Subcutaneous abdominal adipose tissue (tissue), 5 donors: ENCODE measurements around the gene IGSF23.
"Not testable (repeated sequence)": the region's sequence is repeated elsewhere in the genome, so short reads cannot be mapped to it uniquely, and the experiment has no call there.

Source experiments
- H3K27ac ChIP-seq: one replicate; pipeline ENCODE4 v1.7.0; 2013; ENCODE audit warnings: low read depth, mild to moderate bottlenecking, inconsistent platforms, low read length, moderate library complexity
- H3K27me3 ChIP-seq, 5 donors: one replicate each; pipeline ENCODE4 v1.7.0; 2013; ENCODE audit warnings: low read length in 5 of 5, inconsistent platforms in 1 of 5; ENCODE audit not compliant: control insufficient read depth in 5 of 5, insufficient read depth in 4 of 5
- H3K36me3 ChIP-seq, 5 donors: one replicate each; pipeline ENCODE4 v1.7.0; 2013; ENCODE audit warnings: low read length in 5 of 5; ENCODE audit not compliant: control insufficient read depth in 5 of 5, insufficient read depth in 5 of 5
- H3K4me1 ChIP-seq, 5 donors: one replicate each; pipeline ENCODE4 v1.7.0; 2013; ENCODE audit warnings: low read length in 5 of 5, mild to moderate bottlenecking in 3 of 5, moderate library complexity in 1 of 5; ENCODE audit not compliant: control insufficient read depth in 5 of 5, insufficient read depth in 5 of 5
- H3K4me3 ChIP-seq, 5 donors: one replicate each; pipeline ENCODE4 v1.7.0; 2013; ENCODE audit warnings: low read length in 5 of 5, low read depth in 1 of 5
- H3K9ac ChIP-seq, 5 donors: one replicate each; pipeline ENCODE4 v1.7.0; 2013; ENCODE audit warnings: low read length in 5 of 5, mild to moderate bottlenecking in 4 of 5, moderate library complexity in 3 of 5
- H3K9me3 ChIP-seq, 5 donors: one replicate each; pipeline ENCODE4 v1.7.0; 2013; ENCODE audit warnings: low read length in 5 of 5; ENCODE audit not compliant: control insufficient read depth in 5 of 5
- donor health status: healthy.
- donor health status: healthy.
- donor health status: healthy.
- donor health status: healthy.
- donor health status: healthy.

Gene IGSF23

DNA sequence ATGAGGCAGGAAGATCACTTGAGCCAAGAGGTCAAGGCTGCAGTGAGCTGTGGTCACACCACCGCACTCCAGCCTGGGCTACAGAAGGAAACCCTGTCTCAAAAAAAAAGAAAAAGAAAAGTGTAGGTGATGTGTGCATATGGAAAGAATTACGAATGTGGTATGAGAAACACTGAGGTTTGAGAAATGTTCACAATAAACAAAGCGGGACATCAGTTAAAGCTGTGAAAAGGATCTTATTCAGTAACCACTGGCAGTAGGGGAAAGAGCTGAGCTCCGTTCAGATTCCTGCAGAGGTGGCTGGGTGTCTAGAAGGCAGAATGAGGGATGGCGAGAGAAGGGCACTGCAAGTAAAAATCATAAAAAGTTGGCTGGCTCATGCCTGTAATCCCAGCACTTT lies 4.1 kb upstream of the IGSF23 start:
- Histone ChIP-seq H3K27ac (no peak overlapping the region), H3K36me3 (no peaks in the 10 kb centered on the region), H3K4me1 (peaks cover 3 to 26% (median 3%) of the 10 kb centered on the region in 5 donors), H3K9me3 (no peaks in the 10 kb centered on the region), H3K4me3 (no peak overlapping the region), H3K27me3 (peaks cover 0 to 5% (median 3%) of the 10 kb centered on the region in 5 donors), H3K9ac (no peak overlapping the region)

DNA sequence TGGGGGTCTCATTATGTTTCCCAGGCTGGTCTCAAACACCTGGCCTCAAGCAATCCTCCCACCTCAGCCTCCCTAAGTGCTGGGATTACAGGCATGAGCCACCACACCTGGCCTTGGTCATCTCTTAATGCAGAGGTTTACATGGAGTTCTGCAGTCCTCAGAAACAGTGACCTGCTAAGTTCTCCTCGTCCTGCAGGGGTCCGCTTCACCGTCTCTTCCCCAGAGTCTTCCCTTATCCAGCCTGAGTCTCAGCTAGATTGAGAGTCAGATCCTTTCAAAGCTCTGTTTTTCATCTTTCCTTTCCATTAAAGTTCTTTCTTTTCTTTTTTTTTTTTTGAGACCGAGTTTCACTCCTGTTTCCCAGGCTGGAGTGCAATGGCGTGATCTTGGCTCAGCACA lies 2.9 kb upstream of the IGSF23 start:
- H3K4me3 ChIP-seq, H3K36me3 ChIP-seq, H3K9ac ChIP-seq, H3K27me3 ChIP-seq, H3K27ac ChIP-seq, H3K9me3 ChIP-seq: not testable (repeated sequence)
- H3K4me1 ChIP-seq: peaks cover 3 to 23% (median 3%) of the 10 kb centered on the region in 5 donors

DNA sequence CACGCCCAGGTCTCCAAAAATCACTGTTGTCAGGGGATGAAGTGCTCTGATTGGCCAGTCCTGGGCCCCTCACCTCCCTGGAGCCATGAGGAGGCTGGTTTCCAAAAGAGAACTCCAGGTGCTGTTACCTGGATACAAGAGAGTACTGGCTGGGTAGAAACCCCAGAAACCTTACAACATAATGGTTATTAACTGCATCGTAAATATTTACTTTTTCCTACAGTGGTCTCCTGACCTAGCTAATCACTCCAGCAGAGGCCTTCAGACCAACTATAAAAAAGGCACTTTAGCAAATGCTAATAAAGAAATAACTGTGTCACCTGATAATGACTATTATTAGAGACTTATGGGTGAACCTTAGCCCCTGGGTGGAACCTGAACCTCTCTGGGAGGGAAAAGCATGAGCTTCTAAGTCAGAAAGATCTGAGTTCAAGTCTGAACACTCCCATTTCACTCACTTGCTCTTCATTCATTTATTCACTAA lies 1.5 kb upstream of the IGSF23 start:
- Histone ChIP-seq H3K36me3 (no peaks in the 10 kb centered on the region), H3K27me3 (peaks cover 0 to 5% (median 0%) of the 10 kb centered on the region in 5 donors), H3K9me3 (no peaks in the 10 kb centered on the region), H3K4me3 (no peak overlapping the region), H3K9ac (no peak overlapping the region), H3K4me1 (peaks cover 3 to 16% (median 3%) of the 10 kb centered on the region in 5 donors), H3K27ac (no peak overlapping the region)

DNA sequence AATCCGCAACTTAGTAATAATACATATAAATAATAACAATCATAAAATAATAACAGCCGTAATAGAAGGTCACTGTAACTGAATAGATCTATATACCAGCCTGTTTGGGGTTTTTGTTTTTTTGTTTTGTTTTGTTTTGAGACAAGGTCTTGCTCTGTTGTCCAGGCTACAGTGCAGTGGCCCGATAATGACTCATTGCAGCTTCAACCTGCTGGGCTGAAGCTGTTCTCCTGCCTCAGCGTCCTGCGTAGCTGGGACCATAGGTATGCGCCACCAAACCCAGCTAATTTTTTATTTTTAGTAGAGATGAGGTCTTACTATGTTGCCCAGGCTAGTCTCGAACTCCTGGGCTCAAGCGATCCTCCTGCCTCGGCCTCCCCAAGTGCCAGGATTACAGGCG lies 950 bp downstream of the IGSF23 start:
- H3K4me1 ChIP-seq: no peaks in the 10 kb centered on the region
- no peaks in the 10 kb centered on the region for H3K36me3 ChIP-seq
- no peak overlapping the region for H3K4me3 ChIP-seq
- no peaks in the 10 kb centered on the region for H3K9me3 ChIP-seq
- peaks cover 0 to 5% (median 0%) of the 10 kb centered on the region in 5 donors for H3K27me3 ChIP-seq
- H3K9ac ChIP-seq: no peak overlapping the region
- H3K27ac ChIP-seq: no peak overlapping the region

GRCh38 chr19:44615863-44616247 lies 2.5 kb downstream of the IGSF23 start:
- no peak overlapping the region for H3K9ac ChIP-seq
- H3K9me3 ChIP-seq: no peaks in the 10 kb centered on the region
- no peaks in the 10 kb centered on the region for H3K36me3 ChIP-seq
- no peaks in the 10 kb centered on the region for H3K4me1 ChIP-seq
- peaks cover 0 to 5% (median 0%) of the 10 kb centered on the region in 5 donors for H3K27me3 ChIP-seq
- no peak overlapping the region for H3K4me3 ChIP-seq
- H3K27ac ChIP-seq: no peak overlapping the region

GRCh38 chr19:44617110-44617880 lies 3.9 kb downstream of the IGSF23 start:
- Histone ChIP-seq H3K9ac (no peak overlapping the region), H3K27me3 (peaks cover 0 to 5% (median 0%) of the 10 kb centered on the region in 5 donors), H3K4me1 (no peaks in the 10 kb centered on the region), H3K27ac (no peak overlapping the region), H3K36me3 (no peaks in the 10 kb centered on the region), H3K9me3 (no peaks in the 10 kb centered on the region), H3K4me3 (no peak overlapping the region)

- peaks cover 0 to 13% (median 7%) of the 10 kb centered on the region in 5 donors for H3K4me1 ChIP-seq
- no peak overlapping the region for H3K4me3 ChIP-seq
- no peak overlapping the region for H3K27ac ChIP-seq
- no peaks in the 10 kb centered on the region for H3K9me3 ChIP-seq
- no peaks in the 10 kb centered on the region for H3K27me3 ChIP-seq
- H3K36me3 ChIP-seq: no peaks in the 10 kb centered on the region
- no peak overlapping the region for H3K9ac ChIP-seq
Observed at GRCh38 chr19:44618640-44619357, 5.4 kb downstream of the IGSF23 start.

DNA sequence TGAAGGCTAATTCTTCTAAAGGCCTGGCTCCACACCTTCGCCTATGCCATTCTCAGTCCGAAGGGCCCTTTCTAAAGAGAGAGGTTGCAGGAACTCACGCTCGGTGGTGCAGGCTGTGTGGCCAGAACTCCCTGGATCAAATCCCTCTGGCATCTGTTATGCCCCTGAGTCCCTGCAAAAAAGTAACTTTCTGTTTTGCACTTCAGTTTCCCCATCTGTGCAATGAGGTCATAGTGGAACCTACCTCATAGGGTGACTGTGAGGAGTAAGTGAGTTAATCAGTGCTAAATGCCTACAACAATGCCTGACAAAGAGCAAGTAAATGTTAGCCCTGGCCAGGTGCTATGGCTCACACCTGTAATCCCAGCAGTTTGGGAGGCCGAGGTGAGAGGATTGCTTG lies 7.3 kb downstream of the IGSF23 start:
- H3K27me3 ChIP-seq: no peaks in the 10 kb centered on the region
- H3K9me3 ChIP-seq: no peaks in the 10 kb centered on the region
- peaks cover 0 to 13% (median 7%) of the 10 kb centered on the region in 5 donors for H3K4me1 ChIP-seq
- H3K27ac ChIP-seq: no peak overlapping the region
- H3K36me3 ChIP-seq: no peaks in the 10 kb centered on the region
- H3K4me3 ChIP-seq: no peak overlapping the region
- no peak overlapping the region for H3K9ac ChIP-seq

GRCh38 chr19:44621367-44621766 lies 8.0 kb downstream of the IGSF23 start:
- Histone ChIP-seq H3K9ac (no peak overlapping the region), H3K27ac (no peak overlapping the region), H3K36me3 (no peaks in the 10 kb centered on the region), H3K4me1 (peaks cover 0 to 13% (median 7%) of the 10 kb centered on the region in 5 donors), H3K9me3 (no peaks in the 10 kb centered on the region), H3K4me3 (no peak overlapping the region), H3K27me3 (no peaks in the 10 kb centered on the region)

- Histone ChIP-seq H3K36me3 (no peaks in the 10 kb centered on the region), H3K9me3 (no peaks in the 10 kb centered on the region), H3K9ac (no peak overlapping the region), H3K4me3 (no peak overlapping the region), H3K4me1 (peaks cover 0 to 13% (median 7%) of the 10 kb centered on the region in 5 donors), H3K27me3 (no peaks in the 10 kb centered on the region), H3K27ac (no peak overlapping the region)
Observed at GRCh38 chr19:44623080-44623479, 9.7 kb downstream of the IGSF23 start.
